Fibroblast of villous mesenchyme (primary cell): ENCODE measurements around the gene UBQLN1. TPM values are rescaled to one million over a fixed set of nuclear protein-coding genes. Genes with fewer than 3 reads are reported as not detected.

ENCODE experiments used
- DNase-seq: peaks from one replicate; pipeline ENCODE4 v3.0.0-alpha.2; 2010; ENCODE audit warnings: low read depth
- H3K4me3 ChIP-seq: 2 replicates; pipeline ENCODE4 v1.5.1; 2011; ENCODE audit warnings: low read depth, mild to moderate bottlenecking, low read length
- total RNA-seq: library from RNA; depleted of rRNA; stranded (reverse); fragments of >200 nt; gene quantifications from 2 replicates; pipeline ENCODE4 v1.2.3, GENCODE V29; 2012
- TF ChIP-seq, protein P1 (sequence below): IDR thresholded peaks from 2 replicates; pipeline ENCODE4 v1.5.1; 2012; ENCODE audit warnings: low read depth, mild to moderate bottlenecking, low read length; ENCODE audit not compliant: insufficient read depth

The UBQLN1 gene
- total RNA-seq, 1 donor: 133 TPM

DNA sequence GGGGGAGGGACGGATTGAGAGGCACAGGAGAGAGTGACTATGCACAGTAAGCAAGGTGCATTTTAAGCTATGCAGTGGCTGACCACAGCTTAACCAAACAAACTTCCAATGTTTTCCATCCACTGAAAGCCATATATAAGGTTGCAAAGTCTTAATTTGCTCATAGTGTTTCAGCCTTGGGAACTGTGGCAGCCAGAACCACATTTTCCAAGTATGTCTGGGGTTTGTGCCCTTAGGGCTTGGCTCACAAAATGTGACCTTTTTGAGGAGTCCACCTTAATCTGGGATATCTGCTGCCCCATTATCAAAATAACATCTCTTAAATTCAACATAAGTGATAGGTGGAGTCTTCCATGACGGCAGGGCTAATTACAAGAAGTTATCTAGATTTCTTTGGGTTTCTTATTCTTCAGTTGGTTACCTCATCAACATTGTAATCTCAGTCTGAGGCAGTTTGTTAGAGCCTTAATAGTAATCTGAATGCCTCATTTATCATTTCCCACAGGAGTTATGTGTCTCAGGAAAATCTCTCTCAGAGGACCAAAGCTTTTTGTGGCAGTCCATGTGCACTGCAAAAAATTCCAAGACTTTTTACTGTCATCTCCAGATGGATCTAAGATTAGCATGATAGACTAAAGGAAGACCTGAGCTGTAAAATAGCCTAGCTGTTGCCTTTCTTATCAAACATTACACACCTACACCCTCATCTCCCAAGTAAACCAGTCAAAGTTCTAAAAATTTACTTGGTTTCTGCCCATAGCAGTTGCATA is 15.2 kb upstream of the UBQLN1 start:
- DNase-seq: no peak
- no peak overlapping the region for H3K4me3 ChIP-seq
- TF ChIP-seq, protein P1, sequence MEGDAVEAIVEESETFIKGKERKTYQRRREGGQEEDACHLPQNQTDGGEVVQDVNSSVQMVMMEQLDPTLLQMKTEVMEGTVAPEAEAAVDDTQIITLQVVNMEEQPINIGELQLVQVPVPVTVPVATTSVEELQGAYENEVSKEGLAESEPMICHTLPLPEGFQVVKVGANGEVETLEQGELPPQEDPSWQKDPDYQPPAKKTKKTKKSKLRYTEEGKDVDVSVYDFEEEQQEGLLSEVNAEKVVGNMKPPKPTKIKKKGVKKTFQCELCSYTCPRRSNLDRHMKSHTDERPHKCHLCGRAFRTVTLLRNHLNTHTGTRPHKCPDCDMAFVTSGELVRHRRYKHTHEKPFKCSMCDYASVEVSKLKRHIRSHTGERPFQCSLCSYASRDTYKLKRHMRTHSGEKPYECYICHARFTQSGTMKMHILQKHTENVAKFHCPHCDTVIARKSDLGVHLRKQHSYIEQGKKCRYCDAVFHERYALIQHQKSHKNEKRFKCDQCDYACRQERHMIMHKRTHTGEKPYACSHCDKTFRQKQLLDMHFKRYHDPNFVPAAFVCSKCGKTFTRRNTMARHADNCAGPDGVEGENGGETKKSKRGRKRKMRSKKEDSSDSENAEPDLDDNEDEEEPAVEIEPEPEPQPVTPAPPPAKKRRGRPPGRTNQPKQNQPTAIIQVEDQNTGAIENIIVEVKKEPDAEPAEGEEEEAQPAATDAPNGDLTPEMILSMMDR: no peak

DNA sequence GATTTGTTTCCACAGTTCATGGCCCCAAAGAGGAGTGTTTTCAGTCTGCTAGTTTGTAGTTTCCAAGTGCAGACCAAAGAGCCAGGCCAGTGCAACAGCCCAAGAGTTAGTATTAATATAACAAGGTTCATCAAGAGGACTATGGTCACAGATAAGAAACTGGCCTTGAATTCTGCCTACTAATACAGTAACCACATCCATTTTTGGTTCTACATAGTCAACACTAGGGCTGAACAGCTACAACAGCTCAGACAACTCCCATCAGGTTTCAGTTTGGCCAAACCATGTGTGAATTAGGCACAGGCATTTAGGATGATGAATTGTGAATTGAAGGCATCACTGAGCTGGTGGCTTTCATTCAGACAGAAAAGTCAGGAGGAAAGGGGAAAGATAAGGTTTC is 13.8 kb upstream of the UBQLN1 start:
- TF ChIP-seq, protein P1: no peak
- no peak for DNase-seq
- H3K4me3 ChIP-seq: no peak overlapping the region

DNA sequence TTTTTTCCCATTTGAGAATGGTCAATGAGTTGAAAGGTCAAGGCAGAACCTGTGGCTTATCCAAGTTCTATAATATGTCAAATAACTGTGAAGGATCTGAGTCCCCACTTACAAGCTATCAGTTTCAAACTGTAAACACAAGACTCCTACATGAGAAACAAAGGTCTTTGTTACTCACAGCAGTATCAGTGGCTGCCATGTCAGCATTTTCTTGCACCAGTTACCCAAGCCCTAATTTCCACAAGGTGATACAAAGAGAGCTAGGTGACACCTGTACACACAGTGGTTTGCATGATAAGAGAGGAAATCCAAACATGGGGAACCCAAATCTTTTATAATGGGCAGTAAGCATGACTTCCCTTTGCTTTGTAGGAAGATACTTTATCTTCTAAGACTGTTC is 8.0 kb upstream of the UBQLN1 start:
- DNase-seq: no peak
- no peak overlapping the region for H3K4me3 ChIP-seq
- TF ChIP-seq, protein P1: no peak

DNA sequence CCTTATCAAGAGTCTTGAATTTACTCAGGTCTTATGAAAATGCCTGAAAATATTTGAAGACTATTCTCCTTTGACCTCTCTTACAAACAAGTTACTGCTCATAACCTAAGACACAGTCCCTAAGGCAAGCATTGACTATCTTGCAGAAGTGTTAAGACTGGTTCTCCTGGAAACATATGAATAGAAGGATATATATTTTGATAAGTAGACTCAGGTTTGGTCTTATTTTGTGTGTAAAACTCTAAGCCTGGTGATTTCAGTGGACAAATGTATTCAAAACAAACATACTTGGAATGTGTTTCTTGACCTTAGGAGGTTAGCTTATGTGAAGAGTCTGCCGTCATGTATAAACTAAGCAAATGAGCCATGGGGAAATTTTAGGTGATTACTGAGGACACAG is 7.5 kb upstream of the UBQLN1 start:
- peak; percentile 32 for DNase-seq
- TF ChIP-seq, protein P1: no peak

DNA sequence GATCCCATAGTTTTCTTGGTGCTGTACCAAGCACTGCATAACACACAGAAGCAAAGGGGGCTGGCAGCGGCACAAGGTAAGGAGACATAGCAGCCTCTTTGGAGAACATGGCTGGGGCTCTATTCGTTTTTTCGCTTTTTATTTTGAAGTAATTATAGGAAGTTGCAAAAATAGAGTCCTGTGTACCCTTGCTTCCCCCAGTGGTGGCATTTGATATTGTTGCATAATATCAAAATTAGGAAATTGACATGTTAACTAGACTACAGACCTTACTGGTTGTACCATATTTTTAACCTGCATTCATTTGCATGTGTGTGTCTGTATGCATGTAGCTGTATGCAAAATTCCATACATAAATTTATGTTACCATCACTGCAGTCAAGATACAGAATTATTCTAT is 6.6 kb upstream of the UBQLN1 start:
- H3K4me3 ChIP-seq: no peak overlapping the region
- TF ChIP-seq, protein P1: peak; percentile 30
- DNase-seq: no peak

More for the DNA sequence above, 7.5 kb upstream of the UBQLN1 start:
- no peak overlapping the region for H3K4me3 ChIP-seq

DNA sequence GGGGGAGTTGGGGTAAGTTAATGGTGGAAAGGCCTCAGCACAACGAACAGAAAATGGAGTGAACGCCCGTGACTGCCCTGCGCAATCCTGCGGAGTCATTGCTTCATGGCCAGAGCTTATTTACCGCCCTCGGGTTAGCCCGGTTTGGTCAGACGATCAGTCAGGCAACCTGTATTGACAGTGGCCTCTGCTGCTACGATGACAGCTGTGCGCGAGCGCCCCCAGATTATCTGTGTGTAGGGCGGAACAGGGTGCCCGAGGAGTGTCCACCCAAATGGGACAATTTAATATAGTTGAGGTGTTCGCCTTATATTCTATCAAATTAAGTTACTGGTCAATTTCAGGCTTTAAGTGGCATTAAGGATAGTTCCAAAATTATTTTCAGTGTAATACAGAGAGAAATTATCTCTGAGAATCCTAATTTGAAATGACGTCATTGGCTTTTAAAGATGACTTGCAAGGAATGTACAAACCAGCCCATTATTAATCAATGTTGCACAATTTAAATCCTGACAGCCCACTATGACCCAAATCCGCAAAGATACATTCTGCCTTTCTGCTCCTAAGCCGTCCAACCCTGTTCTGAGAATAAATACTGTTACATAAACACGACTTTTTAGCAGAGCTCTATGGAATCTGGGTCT is 879 bp upstream of the UBQLN1 start:
- TF ChIP-seq, protein P1: no peak
- peak overlapping the region; percentile 89 for H3K4me3 ChIP-seq
- DNase-seq: peak; percentile 78
